IMR-90 (cell line): ENCODE measurements around the gene CALML3. TPM values are rescaled to one million over a fixed set of nuclear protein-coding genes. Genes with fewer than 3 reads are reported as not detected.
A peak's percentile ranks its signal among the peaks of the same experiment; 100 is the strongest.

Experiments used
- ATAC-seq: fragments of 200-7000 bp; cut with Tn5 transposase; 2 replicates; pipeline ENCODE4 v1.9.1; 2020; ENCODE audit warnings: low read depth, mild to moderate bottlenecking, moderate library complexity
- BruUV-seq: library from RNA; stranded (reverse); fragments of 400-500 nt; replicated peaks from 2 replicates; lab custom pipeline; 2021; lab: Mats Ljungman, UMichigan
- CTCF ChIA-PET: fragments of 300-600 bp; formaldehyde crosslinking; extraction: SDS; loops from one replicate; lab custom pipeline; 2021; ENCODE audit warnings: antibody characterized with exemption; lab: Yijun Ruan, JAX
- POLR2A ChIA-PET: fragments of 300-600 bp; sonication (Branson Sonifier 250); formaldehyde crosslinking; loops from one replicate; lab custom pipeline; 2022; ENCODE audit warnings: antibody characterized with exemption; ENCODE audit not compliant: unreplicated experiment; lab: Charles Lee
- DNase-seq: peaks from one replicate; pipeline ENCODE4 v3.0.0; 2013
- H2AFZ ChIP-seq: replicated peaks from 2 replicates; pipeline ENCODE3; 2013; ENCODE audit warnings: low read length, mild to moderate bottlenecking; ENCODE audit not compliant: poor library complexity
- H2AK5ac ChIP-seq: 2 replicates; pipeline ENCODE4 v1.6.1; 2013; ENCODE audit warnings: low read depth, low read length, inconsistent platforms
- H2AK9ac ChIP-seq: replicated peaks from 2 replicates; pipeline ENCODE3; 2013; ENCODE audit warnings: mild to moderate bottlenecking, low read depth, low read length, moderate library complexity; ENCODE audit not compliant: poor library complexity
- H2BK120ac ChIP-seq: 2 replicates; pipeline ENCODE4 v1.6.1; 2013; ENCODE audit warnings: low read depth, low read length, inconsistent platforms
- H2BK15ac ChIP-seq: 3 replicates; pipeline ENCODE4 v1.6.1; 2013; ENCODE audit warnings: low read depth, low read length, inconsistent platforms
- H2BK20ac ChIP-seq: 2 replicates; pipeline ENCODE4 v1.6.1; 2013; ENCODE audit warnings: low read depth, mild to moderate bottlenecking, inconsistent platforms, low read length, moderate library complexity
- H2BK5ac ChIP-seq: 2 replicates; pipeline ENCODE4 v1.6.1; 2013; ENCODE audit warnings: mild to moderate bottlenecking, low read depth, low read length, inconsistent platforms; ENCODE audit not compliant: poor library complexity, severe bottlenecking
- H3K14ac ChIP-seq: replicated peaks from 2 replicates; pipeline ENCODE4 v1.6.1; 2013; ENCODE audit warnings: low read depth, low read length, inconsistent platforms
- H3K18ac ChIP-seq: 2 replicates; pipeline ENCODE4 v1.6.1; 2013; ENCODE audit warnings: low read depth, low read length, control low read depth
- H3K23ac ChIP-seq: 2 replicates; pipeline ENCODE4 v1.6.1; 2013; ENCODE audit warnings: low read depth, low read length, inconsistent platforms
- H3K27ac ChIP-seq: 2 replicates; pipeline ENCODE4 v1.5.1; 2013; ENCODE audit warnings: mild to moderate bottlenecking, control low read depth, low read length; ENCODE audit not compliant: insufficient read depth
- H3K27me3 ChIP-seq: 2 replicates; pipeline ENCODE4 v1.6.1; 2013; ENCODE audit warnings: low read length; ENCODE audit not compliant: control insufficient read depth, insufficient read depth
- H3K36me3 ChIP-seq: 2 replicates; pipeline ENCODE4 v1.6.1; 2013; ENCODE audit warnings: low read length, mixed read lengths; ENCODE audit not compliant: control insufficient read depth, insufficient read depth
- H3K4ac ChIP-seq: 2 replicates; pipeline ENCODE4 v1.6.1; 2013; ENCODE audit warnings: low read depth, low read length, inconsistent platforms
- H3K4me1 ChIP-seq: 2 replicates; pipeline ENCODE4 v1.6.1; 2013; ENCODE audit warnings: low read length, mixed read lengths; ENCODE audit not compliant: control insufficient read depth, insufficient read depth
- H3K4me2 ChIP-seq: 2 replicates; pipeline ENCODE4 v1.6.1; 2013; ENCODE audit warnings: low read depth, mild to moderate bottlenecking, control low read depth, low read length, moderate library complexity
- H3K4me3 ChIP-seq: 2 replicates; pipeline ENCODE4 v1.5.1; 2013; ENCODE audit warnings: low read depth, mild to moderate bottlenecking, control low read depth, low read length, moderate library complexity; ENCODE audit not compliant: insufficient read depth
- H3K56ac ChIP-seq: 2 replicates; pipeline ENCODE4 v1.6.1; 2013; ENCODE audit warnings: low read length, inconsistent platforms; ENCODE audit not compliant: insufficient read depth; ENCODE audit errors: extremely low read depth
- H3K79me1 ChIP-seq, 2 experiments: 2 replicates each; pipeline ENCODE4 v1.6.1; 2013; ENCODE audit warnings: low read length in 2 of 2, inconsistent platforms in 1 of 2, low read depth in 1 of 2
- H3K9ac ChIP-seq: 2 replicates; pipeline ENCODE4 v1.6.1; 2013; ENCODE audit warnings: low read depth, low read length, control low read depth
- H3K9me1 ChIP-seq: 2 replicates; pipeline ENCODE4 v1.6.1; 2013; ENCODE audit warnings: low read length, inconsistent platforms; ENCODE audit not compliant: insufficient read depth
- H3K9me3 ChIP-seq: 2 replicates; pipeline ENCODE4 v1.6.1; 2013; ENCODE audit warnings: low read length; ENCODE audit not compliant: control insufficient read depth, insufficient read depth
- H4K20me1 ChIP-seq: 2 replicates; pipeline ENCODE4 v1.6.1; 2013; ENCODE audit warnings: low read length, inconsistent platforms; ENCODE audit not compliant: insufficient read depth
- H4K5ac ChIP-seq: 2 replicates; pipeline ENCODE4 v1.6.1; 2013; ENCODE audit warnings: mild to moderate bottlenecking, low read depth, low read length, control low read depth
- H4K8ac ChIP-seq, 2 experiments: 2 replicates each; pipeline ENCODE4 v1.6.1; 2013; ENCODE audit warnings: low read depth in 2 of 2, low read length in 2 of 2, control low read depth in 1 of 2, inconsistent platforms in 1 of 2
- H4K91ac ChIP-seq: 2 replicates; pipeline ENCODE4 v1.6.1; 2013; ENCODE audit warnings: low read depth, low read length, inconsistent platforms; ENCODE audit not compliant: insufficient read depth
- BHLHE40 ChIP-seq: fragments of 150-350 bp; IDR thresholded peaks from 2 replicates; pipeline ENCODE4 v1.6.1; 2016; ENCODE audit warnings: mild to moderate bottlenecking, low read depth, low read length
- CEBPB ChIP-seq: IDR thresholded peaks from 2 replicates; pipeline ENCODE4 v1.6.1; 2012; ENCODE audit warnings: low read depth, low read length, improper control_type of control experiment
- CHD1 ChIP-seq: IDR thresholded peaks from 2 replicates; pipeline ENCODE4 v1.6.1; 2012; ENCODE audit warnings: low read depth, low read length, improper control_type of control experiment
- FOS ChIP-seq: fragments of 150-350 bp; IDR thresholded peaks from 2 replicates; pipeline ENCODE4 v1.6.1; 2016; ENCODE audit warnings: low read depth, low read length
- MAFK ChIP-seq: IDR thresholded peaks from 2 replicates; pipeline ENCODE4 v1.6.1; 2012; ENCODE audit warnings: low read depth, low read length, improper control_type of control experiment
- MXI1 ChIP-seq: IDR thresholded peaks from 2 replicates; pipeline ENCODE4 v1.6.1; 2012; ENCODE audit warnings: low read depth, mild to moderate bottlenecking, low read length, moderate library complexity, borderline replicate concordance
- NFE2L2 ChIP-seq: fragments of 150-350 bp; IDR thresholded peaks from 2 replicates; pipeline ENCODE4 v1.6.1; 2016; ENCODE audit warnings: low read depth, mild to moderate bottlenecking, low read length
- POLR2A ChIP-seq: IDR thresholded peaks from 2 replicates; pipeline ENCODE4 v1.6.1; 2012; ENCODE audit warnings: mild to moderate bottlenecking, low read depth, low read length
- RAD21 ChIP-seq: IDR thresholded peaks from 2 replicates; pipeline ENCODE4 v1.6.1; 2012; ENCODE audit warnings: low read length, improper control_type of control experiment
- RCOR1 ChIP-seq: IDR thresholded peaks from 2 replicates; pipeline ENCODE4 v1.6.1; 2012; ENCODE audit warnings: mild to moderate bottlenecking, low read length, improper control_type of control experiment; ENCODE audit not compliant: insufficient replicate concordance
- RFX5 ChIP-seq: IDR thresholded peaks from 2 replicates; pipeline ENCODE4 v1.8.0; 2012; ENCODE audit warnings: low read depth, mild to moderate bottlenecking, low read length, moderate library complexity
- SMC3 ChIP-seq: fragments of 150-350 bp; IDR thresholded peaks from 2 replicates; pipeline ENCODE4 v1.6.1; 2016; ENCODE audit warnings: low read depth, mild to moderate bottlenecking, antibody characterized with exemption, low read length, moderate library complexity
- WGBS, 2 experiments: methylation state at CpG; one replicate each; pipeline versions ENCODE4 v1.1.5 to v1.1.7; 2013; ENCODE audit warnings: missing lambda C conversion rate in 2 of 2; ENCODE audit not compliant: insufficient read length in 1 of 2; ENCODE audit errors: extremely low coverage in 2 of 2; 5-methylcytosine and 5-hydroxymethylcytosine counted together
- dilution Hi-C: fragments of 300-500 bp; cut with HindIII; formaldehyde crosslinking; loops from one replicate; pipeline ENCODE4 v1.14.3; 2018; ENCODE audit warnings: low sequenced_read_pairs; ENCODE audit not compliant: unreplicated experiment
- in situ Hi-C: fragments of 300-500 bp; cut with MboI; formaldehyde crosslinking; loops from 3 replicates; pipeline ENCODE4 v1.14.3; 2019; ENCODE audit warnings: low sequenced_read_pairs, inconsistent platforms, mixed read lengths
- intact Hi-C: fragments of 100-400 bp; cut with micrococcal nuclease; formaldehyde crosslinking; loops from 2 replicates; pipeline ENCODE4 v1.10.0; 2022
- polyA plus RNA-seq, 3 experiments: library from polyadenylated mRNA; depleted of rRNA; stranded (reverse); fragments of >200 nt; gene quantifications; 2 replicates each; pipeline ENCODE4 v1.2.3, GENCODE V29; 2012; ENCODE audit warnings: low replicate concordance in 1 of 3
- total RNA-seq: library from RNA; depleted of rRNA; stranded (reverse); fragments of >200 nt; gene quantifications from 2 replicates; pipeline ENCODE4 v1.2.3, GENCODE V29; 2012
- TF ChIP-seq, protein P1 (sequence below): fragments of 150-350 bp; IDR thresholded peaks from 2 replicates; pipeline ENCODE4 v1.6.1; 2017; ENCODE audit warnings: mild to moderate bottlenecking, antibody characterized with exemption, low read length, low read depth
- TF ChIP-seq, protein P2 (sequence below): conservative IDR thresholded peaks from 2 replicates; pipeline ENCODE4 v1.5.1; 2012; ENCODE audit warnings: mild to moderate bottlenecking, low read depth, low read length, improper control_type of control experiment
- TF ChIP-seq, protein P3 (sequence below): fragments of 150-350 bp; IDR thresholded peaks from 2 replicates; pipeline ENCODE4 v1.6.1; 2016; ENCODE audit warnings: low read depth, mild to moderate bottlenecking, low read length, moderate library complexity, borderline replicate concordance

CALML3 gene
- total and polyA plus RNA-seq, 2 of the 4 experiments (the other 2 are of a cell fraction) = not detected

DNA sequence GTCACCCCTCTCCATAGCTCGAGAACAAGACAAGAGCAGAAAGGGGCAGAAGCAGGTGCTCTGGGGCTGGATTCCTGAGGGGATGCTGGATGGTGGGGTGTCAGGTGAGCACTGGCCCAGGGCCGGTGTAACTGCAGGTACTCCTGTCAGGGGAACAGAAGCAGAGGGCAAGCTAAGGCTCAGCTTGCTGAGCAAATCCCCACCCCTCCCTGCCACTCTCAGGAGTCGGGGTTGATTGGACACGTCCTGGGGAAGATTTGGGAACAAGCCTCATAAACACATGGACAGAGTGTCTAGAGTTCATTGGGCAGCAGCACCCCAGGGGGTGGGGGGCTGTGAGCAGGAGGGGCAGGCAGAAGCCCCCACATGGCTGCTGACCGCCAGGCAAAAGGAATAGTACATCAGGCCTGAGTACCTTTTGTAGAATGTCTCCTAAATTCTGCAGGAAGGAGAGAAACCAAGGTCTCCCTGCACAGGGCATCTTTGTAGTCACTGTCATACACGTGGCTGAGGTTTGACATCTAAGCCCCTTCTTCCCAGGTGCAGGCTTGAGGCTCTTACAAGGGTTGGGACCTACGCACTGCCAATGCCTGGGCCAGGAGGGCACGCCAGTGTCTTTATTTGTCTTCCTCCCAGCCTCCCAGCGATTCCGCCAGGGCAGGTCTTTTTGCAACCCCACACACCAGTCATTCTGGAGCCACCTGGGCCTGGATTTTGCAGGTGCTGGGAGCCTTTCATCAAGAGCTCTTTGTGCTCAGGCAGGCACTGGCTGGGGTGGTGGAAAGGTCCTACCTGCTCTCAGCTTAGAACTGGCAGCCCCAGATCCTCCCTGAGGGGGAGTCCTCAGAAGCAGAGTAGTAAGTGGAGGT, 2.8 kb downstream of the CALML3 start:
- no peak overlapping the region for H3K4me2 ChIP-seq
- CTCF ChIA-PET = interaction anchor here (0.6 kb wide), 1 partner anchor 95 kb away, joined by 4 read pairs; no protein-coding TSS in a partner anchor
- intact Hi-C loops = no loop called here
- no peak for TF ChIP-seq CEBPB
- TF ChIP-seq BHLHE40 = no peak
- TF ChIP-seq POLR2A = no peak
- TF ChIP-seq CHD1 = no peak
- TF ChIP-seq, protein P1, sequence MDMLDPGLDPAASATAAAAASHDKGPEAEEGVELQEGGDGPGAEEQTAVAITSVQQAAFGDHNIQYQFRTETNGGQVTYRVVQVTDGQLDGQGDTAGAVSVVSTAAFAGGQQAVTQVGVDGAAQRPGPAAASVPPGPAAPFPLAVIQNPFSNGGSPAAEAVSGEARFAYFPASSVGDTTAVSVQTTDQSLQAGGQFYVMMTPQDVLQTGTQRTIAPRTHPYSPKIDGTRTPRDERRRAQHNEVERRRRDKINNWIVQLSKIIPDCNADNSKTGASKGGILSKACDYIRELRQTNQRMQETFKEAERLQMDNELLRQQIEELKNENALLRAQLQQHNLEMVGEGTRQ = no peak
- no peak for TF ChIP-seq MAFK
- TF ChIP-seq SMC3 = no peak
- TF ChIP-seq MXI1 = no peak
- TF ChIP-seq, protein P2, sequence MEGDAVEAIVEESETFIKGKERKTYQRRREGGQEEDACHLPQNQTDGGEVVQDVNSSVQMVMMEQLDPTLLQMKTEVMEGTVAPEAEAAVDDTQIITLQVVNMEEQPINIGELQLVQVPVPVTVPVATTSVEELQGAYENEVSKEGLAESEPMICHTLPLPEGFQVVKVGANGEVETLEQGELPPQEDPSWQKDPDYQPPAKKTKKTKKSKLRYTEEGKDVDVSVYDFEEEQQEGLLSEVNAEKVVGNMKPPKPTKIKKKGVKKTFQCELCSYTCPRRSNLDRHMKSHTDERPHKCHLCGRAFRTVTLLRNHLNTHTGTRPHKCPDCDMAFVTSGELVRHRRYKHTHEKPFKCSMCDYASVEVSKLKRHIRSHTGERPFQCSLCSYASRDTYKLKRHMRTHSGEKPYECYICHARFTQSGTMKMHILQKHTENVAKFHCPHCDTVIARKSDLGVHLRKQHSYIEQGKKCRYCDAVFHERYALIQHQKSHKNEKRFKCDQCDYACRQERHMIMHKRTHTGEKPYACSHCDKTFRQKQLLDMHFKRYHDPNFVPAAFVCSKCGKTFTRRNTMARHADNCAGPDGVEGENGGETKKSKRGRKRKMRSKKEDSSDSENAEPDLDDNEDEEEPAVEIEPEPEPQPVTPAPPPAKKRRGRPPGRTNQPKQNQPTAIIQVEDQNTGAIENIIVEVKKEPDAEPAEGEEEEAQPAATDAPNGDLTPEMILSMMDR = no peak
- TF ChIP-seq RFX5 = no peak
- TF ChIP-seq, protein P3, sequence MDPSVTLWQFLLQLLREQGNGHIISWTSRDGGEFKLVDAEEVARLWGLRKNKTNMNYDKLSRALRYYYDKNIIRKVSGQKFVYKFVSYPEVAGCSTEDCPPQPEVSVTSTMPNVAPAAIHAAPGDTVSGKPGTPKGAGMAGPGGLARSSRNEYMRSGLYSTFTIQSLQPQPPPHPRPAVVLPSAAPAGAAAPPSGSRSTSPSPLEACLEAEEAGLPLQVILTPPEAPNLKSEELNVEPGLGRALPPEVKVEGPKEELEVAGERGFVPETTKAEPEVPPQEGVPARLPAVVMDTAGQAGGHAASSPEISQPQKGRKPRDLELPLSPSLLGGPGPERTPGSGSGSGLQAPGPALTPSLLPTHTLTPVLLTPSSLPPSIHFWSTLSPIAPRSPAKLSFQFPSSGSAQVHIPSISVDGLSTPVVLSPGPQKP = no peak
- TF ChIP-seq RAD21 = no peak
- TF ChIP-seq RCOR1 = no peak
- no peak for TF ChIP-seq FOS
- TF ChIP-seq NFE2L2 = no peak

More for the DNA sequence above, 2.8 kb downstream of the CALML3 start:
- Histone ChIP-seq H3K4ac (no peak overlapping the region), H3K23ac (no peak overlapping the region), H2AK9ac (no peak overlapping the region), H2AK5ac (peak overlapping the region; percentile 46; the same call in 1 of the 2 replicates), H4K5ac (no peak overlapping the region), H4K91ac (no peak overlapping the region), H3K27me3 (peaks cover 2% of the 10 kb centered on the region; the same call in 1 of the 2 replicates), H2BK5ac (no peak overlapping the region), H3K56ac (no peak overlapping the region), H3K18ac (no peak overlapping the region), H2BK20ac (no peak overlapping the region), H4K20me1 (no peaks in the 10 kb centered on the region), H4K8ac (no peak overlapping the region), H3K79me1 (no peaks in the 10 kb centered on the region), H3K4me3 (no peak overlapping the region), H3K27ac (no peak overlapping the region), H2BK120ac (no peak overlapping the region), H3K14ac (no peak overlapping the region), H3K36me3 (no peaks in the 10 kb centered on the region), H3K9ac (no peak overlapping the region), H2AFZ (peak overlapping the region; percentile 45), H2BK15ac (no peak overlapping the region), H3K9me1 (no peaks in the 10 kb centered on the region), H3K4me1 (no peaks in the 10 kb centered on the region), H3K9me3 (no peaks in the 10 kb centered on the region)
- POLR2A ChIA-PET = no interaction called here
- dilution Hi-C loops = no loop called here
- in situ Hi-C loops = no loop called here
- BruUV-seq = no TSS peak
- DNase-seq (no peak), ATAC-seq (no peak)
- 50% methylated on average over 3 of the region's 10 CpGs; no CpG with 5 or more reads in 1 of the 2 experiments for WGBS, 2 experiments
